HG03196 (cell line): Measurements from ENCODE around the gene ZNF407.

Experiments
- ATAC-seq: cut with Tn5 transposase; IDR thresholded peaks from one replicate; pipeline ENCODE4 v1.9.1; 2021; ENCODE audit not compliant: unreplicated experiment

Gene ZNF407

GRCh38 chr18:74587441-74587840 is 10.2 kb upstream of the ZNF407 start:
- ATAC-seq = no peak

- ATAC-seq = no peak
Observed at GRCh38 chr18:74589021-74589420, 8.6 kb upstream of the ZNF407 start.

- ATAC-seq = no peak
Observed at GRCh38 chr18:74589811-74590210, 7.9 kb upstream of the ZNF407 start.

- ATAC-seq = no peak
Observed at GRCh38 chr18:74590671-74591070, 7.0 kb upstream of the ZNF407 start.

GRCh38 chr18:74595431-74595830 is 2.2 kb upstream of the ZNF407 start:
- ATAC-seq = no peak

GRCh38 chr18:74597034-74597661 is 522 bp upstream of the ZNF407 start:
- ATAC-seq = peak; percentile 39

GRCh38 chr18:74598350-74599001 is 806 bp downstream of the ZNF407 start:
- peak; percentile 65 for ATAC-seq

GRCh38 chr18:74604361-74604760 is 6.7 kb downstream of the ZNF407 start:
- ATAC-seq = no peak

- no peak for ATAC-seq
Observed at GRCh38 chr18:74604774-74605173, 7.1 kb downstream of the ZNF407 start.

- ATAC-seq = no peak
Observed at GRCh38 chr18:74608681-74609080, 11.0 kb downstream of the ZNF407 start.

- no peak for ATAC-seq
Observed at GRCh38 chr18:74609535-74609934, 11.9 kb downstream of the ZNF407 start.

- ATAC-seq = no peak
Observed at GRCh38 chr18:74610051-74610615, 12.5 kb downstream of the ZNF407 start.

- no peak for ATAC-seq
Observed at GRCh38 chr18:74610860-74611259, 13.2 kb downstream of the ZNF407 start.

GRCh38 chr18:74611765-74612164 is 14.1 kb downstream of the ZNF407 start:
- ATAC-seq = no peak

- ATAC-seq = no peak
Observed at GRCh38 chr18:74613381-74613780, 15.7 kb downstream of the ZNF407 start.

- ATAC-seq = no peak
Observed at GRCh38 chr18:74616494-74616893, 18.8 kb downstream of the ZNF407 start.

- no peak for ATAC-seq
Observed at GRCh38 chr18:74617486-74617885, 19.8 kb downstream of the ZNF407 start.

GRCh38 chr18:74622072-74622471 is 24.4 kb downstream of the ZNF407 start:
- ATAC-seq = no peak

- no peak for ATAC-seq
Observed at GRCh38 chr18:74623047-74623816, 25.6 kb downstream of the ZNF407 start.

- ATAC-seq = no peak
Observed at GRCh38 chr18:74624466-74624865, 26.8 kb downstream of the ZNF407 start.

GRCh38 chr18:74625157-74625556 is 27.5 kb downstream of the ZNF407 start:
- ATAC-seq = no peak
